Heart right ventricle (tissue), 16 donors: ENCODE measurements around the gene EML1. TPM values are rescaled to one million over a fixed set of nuclear protein-coding genes. Genes with fewer than 3 reads are reported as not detected.

Experiments
- ATAC-seq, 8 donors: fragments of 200-7000 bp; cut with Tn5 transposase; one replicate each; pipeline ENCODE4 v1.9.1; 2020; ENCODE audit warnings: mild to moderate bottlenecking in 8 of 8, moderate library complexity in 8 of 8, moderate number of reproducible peaks in 1 of 8
- DNase-seq, 2 donors: peaks; one replicate each; pipeline ENCODE4 v3.0.0-alpha.2; 2020
- H3K27ac ChIP-seq, 10 donors: fragments of 200-600 bp; sonication (generic) in 2 of 10; one replicate each; pipeline versions ENCODE4 v1.5.0 to v1.8.0; 2020 to 2022; ENCODE audit warnings: mild to moderate bottlenecking in 3 of 10
- H3K27me3 ChIP-seq, 7 donors: fragments of 200-600 bp; one replicate each; pipeline ENCODE4 v1.8.0; 2021 to 2022; ENCODE audit warnings: mild to moderate bottlenecking in 2 of 7
- H3K36me3 ChIP-seq, 9 donors: fragments of 200-600 bp; sonication (generic) in 1 of 9; one replicate each; pipeline versions ENCODE4 v1.5.0 to v1.8.0; 2020 to 2022; ENCODE audit warnings: mild to moderate bottlenecking in 2 of 9
- H3K4me1 ChIP-seq, 9 donors: fragments of 200-600 bp; sonication (generic) in 1 of 9; one replicate each; pipeline versions ENCODE4 v1.5.0 to v1.8.0; 2020 to 2022; ENCODE audit warnings: mild to moderate bottlenecking in 4 of 9
- H3K4me3 ChIP-seq, 10 donors: fragments of 200-600 bp; sonication (generic) in 2 of 10; one replicate each; pipeline versions ENCODE4 v1.5.0 to v1.8.0; 2020 to 2022; ENCODE audit warnings: mild to moderate bottlenecking in 7 of 10, moderate library complexity in 2 of 10
- H3K9me3 ChIP-seq, 11 donors: fragments of 200-600 bp in 10 of 11; sonication (generic) in 2 of 11; one replicate each; pipeline versions ENCODE4 v1.5.0 to v1.8.0; 2013 to 2022; ENCODE audit warnings: mild to moderate bottlenecking in 2 of 11, control low read depth in 1 of 11, moderate library complexity in 1 of 11
- CTCF ChIP-seq, 9 donors: fragments of 200-600 bp; sonication (generic) in 2 of 9; IDR thresholded peaks; one replicate each; pipeline versions ENCODE4 v1.5.0 to v1.8.0; 2021 to 2022; ENCODE audit warnings: antibody characterized with exemption in 9 of 9, mild to moderate bottlenecking in 5 of 9, moderate library complexity in 1 of 9
- WGBS, 2 donors: extraction: QIAGEN DNeasy Blood & Tissue Kit; methylation state at CpG; one replicate each; pipeline ENCODE4 v1.1.7; 2013; ENCODE audit warnings: inconsistent platforms in 1 of 2; 5-methylcytosine and 5-hydroxymethylcytosine counted together
- intact Hi-C, 10 donors: fragments of 100-400 bp; cut with DNase I; formaldehyde crosslinking; loops; one replicate each; pipeline versions ENCODE4 v1.11.1 to v1.14.2; 2022
- polyA plus RNA-seq, 2 donors: library from polyadenylated mRNA; stranded (reverse); fragments of 200-250 nt; gene quantifications; one replicate each; pipeline ENCODE4 v1.2.3, GENCODE V29; 2013
- total RNA-seq, 10 donors: library from RNA; stranded (reverse); fragmentation: NEBNext Ultra II Directional in 3 of 10; extraction: Animal tissue kit (Norgen Biotek cat#: 25700) in 3 of 10; gene quantifications; one replicate each; pipeline versions ENCODE4 v1.2.1 to v1.2.4, GENCODE V29; 2021 to 2023
- donor health status: Arrhythmogenic right ventricular cardiomyopathy.
- donor health status: ischemic (EF 13 %, LVEDD 7.1; RV severe dilation, severe dysfunction).
- donor health status: healthy with polysubstance abuse.
- donor health status: DM: no; HTN: yes; CAD: no.
- donor health status: DM: no; HTN: no; CAD: no.
- donor health status: ischemic (EF 25% LVEDD 6.9; RV normal size, moderate dysfunction).
- donor health status: ischemic (EF 25% LVEDD 5.7; RV mildly dilated, moderate dysfunction).
- donor health status: healthy.
- donor health status: DM: yes; HTN: yes; CAD: no.
- donor health status: Ischemic cardiomyopathy.
- donor health status: ischemic (EF 35%, LVEDD 5.7; RV mildly dilated, moderate dysfunction).
- donor health status: nonischemic (EF 11% LVEDD 7.7; RV severe dilation, severe dysfunction).
- donor health status: DM: yes; HTN: yes; CAD: no.
- donor health status: PGD.
- donor health status: ischemic (EF 29% LVEDD 5.4; RV normal size, mild dysfunction).
- donor health status: nonischemic (EF 23%, LVEDD 6.1; RV moderate dilation, normal function).

EML1 gene
- total and polyA plus RNA-seq, 12 donors: 9.1 to 49.2 (median 33.8) TPM

- intact Hi-C loops: no loop called here
- 100% methylated on average over 2 of the region's 2 CpGs for WGBS, 2 donors
- no peak for TF ChIP-seq CTCF (IDR thresholded peaks at IDR 0.05)
- no peaks in the 10 kb centered on the region for H3K27me3 ChIP-seq
- no peak for ATAC-seq
- DNase-seq: no peak
- H3K27ac ChIP-seq: no peak overlapping the region
- H3K9me3 ChIP-seq: peaks cover 0 to 4% (median 0%) of the 10 kb centered on the region in 11 donors
- H3K4me1 ChIP-seq: peaks cover 0 to 4% (median 0%) of the 10 kb centered on the region in 9 donors
- no peak overlapping the region for H3K4me3 ChIP-seq
- peaks cover 0 to 40% (median 0%) of the 10 kb centered on the region in 9 donors for H3K36me3 ChIP-seq
Measured at GRCh38 chr14:99863059-99863458, 69.8 kb downstream of the EML1 start.

GRCh38 chr14:99865408-99865807 lies 72.2 kb downstream of the EML1 start:
- WGBS, 2 donors: 66% methylated on average over 2 of the region's 2 CpGs
- peaks cover 0 to 12% (median 3%) of the 10 kb centered on the region in 9 donors for H3K4me1 ChIP-seq
- H3K4me3 ChIP-seq: no peak overlapping the region
- H3K36me3 ChIP-seq: peaks cover 0 to 24% (median 0%) of the 10 kb centered on the region in 9 donors
- no peak overlapping the region for H3K27ac ChIP-seq
- H3K9me3 ChIP-seq: peaks cover 0 to 4% (median 0%) of the 10 kb centered on the region in 11 donors
- intact Hi-C loops: no loop called here
- H3K27me3 ChIP-seq: no peaks in the 10 kb centered on the region
- TF ChIP-seq CTCF (IDR thresholded peaks at IDR 0.05): no peak
- ATAC-seq (no peak), DNase-seq (no peak)

GRCh38 chr14:99870617-99871016 lies 77.4 kb downstream of the EML1 start:
- no peaks in the 10 kb centered on the region for H3K27me3 ChIP-seq
- peaks cover 0 to 37% (median 10%) of the 10 kb centered on the region in 9 donors for H3K4me1 ChIP-seq
- WGBS, 2 donors: 76% methylated on average over 3 of the region's 3 CpGs
- peak in 6 of 8 donors; percentile 45 to 79 (median 63) for ATAC-seq
- intact Hi-C loops: loop anchor here in 2 of 10 donors (5.0 kb wide), 2 partner anchors 78 to 1737 kb away; partner anchors contain the start of gene EML1 (in 1 of the 2)
- no peak for TF ChIP-seq CTCF (IDR thresholded peaks at IDR 0.05)
- peaks cover 0 to 16% (median 0%) of the 10 kb centered on the region in 9 donors for H3K36me3 ChIP-seq
- peak overlapping the region in 1 of 10 donors; percentile 37 for H3K27ac ChIP-seq
- no peak for DNase-seq
- peaks cover 0 to 4% (median 0%) of the 10 kb centered on the region in 11 donors for H3K9me3 ChIP-seq
- H3K4me3 ChIP-seq: no peak overlapping the region

- no peaks in the 10 kb centered on the region for H3K27me3 ChIP-seq
- TF ChIP-seq CTCF (IDR thresholded peaks at IDR 0.05): no peak
- H3K36me3 ChIP-seq: peaks cover 0 to 4% (median 0%) of the 10 kb centered on the region in 9 donors
- H3K27ac ChIP-seq: no peak overlapping the region
- no peak overlapping the region for H3K4me3 ChIP-seq
- ATAC-seq (peak in 2 of 8 donors; percentile 29 to 51), DNase-seq (no peak)
- peaks cover 0 to 3% (median 0%) of the 10 kb centered on the region in 11 donors for H3K9me3 ChIP-seq
- 72 to 80% methylated on average over 11 of the region's 11 CpGs for WGBS, 2 donors
- intact Hi-C loops: loop anchor here in 2 of 10 donors (5.0 kb wide), 2 partner anchors 79 to 1736 kb away; partner anchors contain the start of gene EML1 (in 1 of the 2)
- H3K4me1 ChIP-seq: peaks cover 0 to 45% (median 10%) of the 10 kb centered on the region in 9 donors
Measured at GRCh38 chr14:99871771-99872170, 78.6 kb downstream of the EML1 start.
